Astrocyte of the spinal cord (primary cell): ENCODE data around the gene RNF180.

ENCODE experiments used
- DNase-seq: peaks from one replicate; pipeline ENCODE4 v3.0.0; 2011; ENCODE audit warnings: low read depth, low spot score
- H3K4me3 ChIP-seq: 2 replicates; pipeline ENCODE4 v1.5.1; 2011; ENCODE audit warnings: low read depth, mild to moderate bottlenecking, low read length, moderate library complexity
- CTCF ChIP-seq: IDR thresholded peaks from 2 replicates; pipeline ENCODE4 v1.5.1; 2012; ENCODE audit warnings: low read depth, mild to moderate bottlenecking, low read length, inconsistent platforms
- in situ Hi-C: cut with HindIII; loops from 2 replicates; pipeline ENCODE4 v1.10.0; 2017; ENCODE audit warnings: low sequenced_read_pairs

RNF180 gene

GRCh38 chr5:64145216-64145895 lies 20.3 kb upstream of the RNF180 start:
- no peak overlapping the region for H3K4me3 ChIP-seq
- no peak for TF ChIP-seq CTCF
- no peak for DNase-seq
- in situ Hi-C loops = no loop called here

- no peak for TF ChIP-seq CTCF
- in situ Hi-C loops = no loop called here
- no peak for DNase-seq
- no peak overlapping the region for H3K4me3 ChIP-seq
Observed at GRCh38 chr5:64147379-64147778, 18.3 kb upstream of the RNF180 start.

GRCh38 chr5:64147849-64148441 lies 17.7 kb upstream of the RNF180 start:
- TF ChIP-seq CTCF = peak; percentile 80
- no peak overlapping the region for H3K4me3 ChIP-seq
- in situ Hi-C loops = no loop called here
- peak; percentile 57 for DNase-seq

- TF ChIP-seq CTCF = no peak
- in situ Hi-C loops = no loop called here
- H3K4me3 ChIP-seq = no peak overlapping the region
- no peak for DNase-seq
Observed at GRCh38 chr5:64149268-64149667, 16.4 kb upstream of the RNF180 start.

GRCh38 chr5:64149857-64150521 lies 15.7 kb upstream of the RNF180 start:
- no peak for DNase-seq
- in situ Hi-C loops = no loop called here
- no peak overlapping the region for H3K4me3 ChIP-seq
- TF ChIP-seq CTCF = no peak

GRCh38 chr5:64156261-64156660 lies 9.4 kb upstream of the RNF180 start:
- in situ Hi-C loops = no loop called here
- DNase-seq = no peak
- H3K4me3 ChIP-seq = no peak overlapping the region
- TF ChIP-seq CTCF = no peak
